OCI-LY3 (cell line): ENCODE measurements around the gene CADM2.
"Not testable (repeated sequence)": the region's sequence is repeated elsewhere in the genome, so short reads cannot be mapped to it uniquely, and the experiment has no call there.

ENCODE experiments used
- CTCF ChIP-seq: fragments of 200-600, 300-600 bp; sonication (generic); IDR thresholded peaks from 2 replicates; pipeline ENCODE4 v1.5.1; 2014; ENCODE audit warnings: antibody characterized with exemption, low read length, low read depth
- EZH2phosphoT487 ChIP-seq: fragments of 200-600 bp; shearing (Covaris generic); IDR thresholded peaks from 2 replicates; pipeline ENCODE4 v1.6.1; 2018; ENCODE audit warnings: antibody characterized with exemption, mixed run types, low read depth

- TF ChIP-seq CTCF, EZH2phosphoT487: not testable (repeated sequence)
Observed at GRCh38 chr3:85989581-85989980, 1030.8 kb downstream of the CADM2 start.
